Gastrocnemius medialis (tissue), 4 donors: ENCODE measurements around the gene WDR91. TPM values are rescaled to one million over a fixed set of nuclear protein-coding genes. Genes with fewer than 3 reads are reported as not detected.

Source experiments
- ATAC-seq, 2 donors: fragments of 150-250 bp; one replicate each; pipeline ENCODE4 v1.9.1; 2016
- DNase-seq, 2 donors: peaks; one replicate each; pipeline ENCODE4 v3.0.0-alpha.2; 2019
- H3K27ac ChIP-seq, 4 donors: fragments of 200-600 bp; sonication (generic); 1 replicate in 1 of 4; 2 replicates in 3 of 4; pipeline ENCODE4 v1.5.1; 2016 to 2018; ENCODE audit warnings: mild to moderate bottlenecking in 2 of 4, moderate library complexity in 1 of 4
- H3K27me3 ChIP-seq, 3 donors: fragments of 200-600 bp; sonication (generic) in 2 of 3; 1 replicate in 1 of 3; 2 replicates in 2 of 3; pipeline versions ENCODE4 v1.5.1 to v1.6.0; 2016 to 2019; ENCODE audit warnings: mild to moderate bottlenecking in 1 of 3, moderate library complexity in 1 of 3
- H3K36me3 ChIP-seq, 2 donors: fragments of 200-600 bp; sonication (generic) in 1 of 2; one replicate each; pipeline ENCODE4 v1.5.1; 2017 to 2018
- H3K4me1 ChIP-seq, 2 donors: fragments of 200-600 bp; sonication (generic) in 1 of 2; one replicate each; pipeline ENCODE4 v1.5.1; 2016 to 2017; ENCODE audit warnings: mild to moderate bottlenecking in 2 of 2
- H3K4me3 ChIP-seq, 4 donors: fragments of 200-600 bp; sonication (generic) in 3 of 4; 1 replicate in 1 of 4; 2 replicates in 3 of 4; pipeline ENCODE4 v1.5.1; 2016 to 2019; ENCODE audit warnings: mild to moderate bottlenecking in 2 of 4
- H3K9me3 ChIP-seq, 3 donors: fragments of 200-600 bp; sonication (generic) in 2 of 3; 1 replicate in 1 of 3; 2 replicates in 2 of 3; pipeline ENCODE4 v1.5.1; 2016 to 2019
- POLR2A ChIP-seq, 2 donors: fragments of 450-650 bp; IDR thresholded peaks; one replicate each; pipeline ENCODE4 v1.6.1; 2017; ENCODE audit warnings: antibody characterized with exemption in 2 of 2, mild to moderate bottlenecking in 2 of 2, moderate library complexity in 2 of 2
- in situ Hi-C, 4 donors: fragments of 200-750 bp; cut with MboI; loops; one replicate each; pipeline versions ENCODE4 v1.15.0 to v1.8.0; 2017; ENCODE audit warnings: low sequenced_read_pairs in 4 of 4
- intact Hi-C: fragments of 100-400 bp; cut with DNase I; formaldehyde crosslinking; loops from one replicate; pipeline ENCODE4 v1.15.1; 2023; ENCODE audit warnings: low total_unique reads
- total RNA-seq, 4 donors: library from RNA; depleted of rRNA; stranded (reverse); fragments of >200 nt; gene quantifications; one replicate each; pipeline versions ENCODE4 v1.1.0 to v1.2.3, GENCODE V29; 2016
- TF ChIP-seq, protein P1 (sequence below), 5 experiments: fragments of 450-650 bp in 3 of 5; fragments of 200-600 bp in 2 of 5; sonication (generic) in 2 of 5; IDR thresholded peaks in 4 of 5; conservative IDR thresholded peaks in 1 of 5; 1 replicate in 4 of 5; 2 replicates in 1 of 5; pipeline ENCODE4 v1.5.1; 2016 to 2019; ENCODE audit warnings: antibody characterized with exemption in 5 of 5, mild to moderate bottlenecking in 3 of 5, moderate library complexity in 3 of 5

The WDR91 gene
- total RNA-seq, 4 donors from 2014 or later: 3.6 to 8.0 (median 6.4) TPM

DNA sequence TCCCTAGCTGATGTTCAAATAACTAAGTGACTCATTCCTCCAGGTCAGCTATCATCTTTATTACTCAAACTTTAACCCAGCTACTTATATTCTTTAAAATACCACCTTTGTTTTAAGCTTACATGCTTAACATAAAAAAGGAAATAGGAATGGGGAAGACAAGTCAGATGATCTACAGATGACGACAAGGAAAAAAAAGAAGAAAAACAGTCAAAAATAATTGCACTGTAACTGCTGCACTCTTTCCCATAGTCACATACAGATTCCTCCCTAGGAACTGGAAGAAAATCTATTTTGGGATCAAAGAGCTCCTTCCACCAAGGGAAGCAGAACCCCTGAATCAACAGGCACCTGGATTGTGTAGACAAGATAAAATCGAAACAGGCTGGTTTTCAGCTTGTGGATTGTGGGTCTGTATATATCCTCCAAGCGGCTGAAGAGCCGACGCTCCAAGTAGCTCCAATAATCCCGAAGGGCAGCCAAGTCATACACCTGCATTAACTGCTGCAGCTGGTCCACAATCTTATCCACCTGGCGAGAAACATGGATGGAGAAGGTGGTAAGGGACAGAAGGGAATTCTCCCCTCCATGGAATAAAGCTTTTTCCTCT lies 2.0 kb downstream of the WDR91 start:
- Histone ChIP-seq H3K9me3 (no peaks in the 10 kb centered on the region), H3K27me3 (no peaks in the 10 kb centered on the region), H3K4me1 (peaks cover 11 to 25% of the 10 kb centered on the region in 2 donors), H3K36me3 (peaks cover 0 to 18% of the 10 kb centered on the region in 2 donors), H3K27ac (no peak overlapping the region), H3K4me3 (no peak overlapping the region)
- in situ Hi-C loops: loop anchor here in 1 of 4 donors (10.0 kb wide), 1 partner anchor 225 kb away; the partner anchor contains the start of gene AGBL3
- TF ChIP-seq POLR2A (IDR thresholded peaks at IDR 0.05): no peak
- TF ChIP-seq, protein P1, sequence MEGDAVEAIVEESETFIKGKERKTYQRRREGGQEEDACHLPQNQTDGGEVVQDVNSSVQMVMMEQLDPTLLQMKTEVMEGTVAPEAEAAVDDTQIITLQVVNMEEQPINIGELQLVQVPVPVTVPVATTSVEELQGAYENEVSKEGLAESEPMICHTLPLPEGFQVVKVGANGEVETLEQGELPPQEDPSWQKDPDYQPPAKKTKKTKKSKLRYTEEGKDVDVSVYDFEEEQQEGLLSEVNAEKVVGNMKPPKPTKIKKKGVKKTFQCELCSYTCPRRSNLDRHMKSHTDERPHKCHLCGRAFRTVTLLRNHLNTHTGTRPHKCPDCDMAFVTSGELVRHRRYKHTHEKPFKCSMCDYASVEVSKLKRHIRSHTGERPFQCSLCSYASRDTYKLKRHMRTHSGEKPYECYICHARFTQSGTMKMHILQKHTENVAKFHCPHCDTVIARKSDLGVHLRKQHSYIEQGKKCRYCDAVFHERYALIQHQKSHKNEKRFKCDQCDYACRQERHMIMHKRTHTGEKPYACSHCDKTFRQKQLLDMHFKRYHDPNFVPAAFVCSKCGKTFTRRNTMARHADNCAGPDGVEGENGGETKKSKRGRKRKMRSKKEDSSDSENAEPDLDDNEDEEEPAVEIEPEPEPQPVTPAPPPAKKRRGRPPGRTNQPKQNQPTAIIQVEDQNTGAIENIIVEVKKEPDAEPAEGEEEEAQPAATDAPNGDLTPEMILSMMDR (IDR thresholded peaks at IDR 0.05 in 4 of 5, conservative IDR thresholded peaks at IDR 0.05 in 1 of 5): no peak
- DNase-seq: no peak
- intact Hi-C loops: no loop called here
- ATAC-seq: no peak

DNA sequence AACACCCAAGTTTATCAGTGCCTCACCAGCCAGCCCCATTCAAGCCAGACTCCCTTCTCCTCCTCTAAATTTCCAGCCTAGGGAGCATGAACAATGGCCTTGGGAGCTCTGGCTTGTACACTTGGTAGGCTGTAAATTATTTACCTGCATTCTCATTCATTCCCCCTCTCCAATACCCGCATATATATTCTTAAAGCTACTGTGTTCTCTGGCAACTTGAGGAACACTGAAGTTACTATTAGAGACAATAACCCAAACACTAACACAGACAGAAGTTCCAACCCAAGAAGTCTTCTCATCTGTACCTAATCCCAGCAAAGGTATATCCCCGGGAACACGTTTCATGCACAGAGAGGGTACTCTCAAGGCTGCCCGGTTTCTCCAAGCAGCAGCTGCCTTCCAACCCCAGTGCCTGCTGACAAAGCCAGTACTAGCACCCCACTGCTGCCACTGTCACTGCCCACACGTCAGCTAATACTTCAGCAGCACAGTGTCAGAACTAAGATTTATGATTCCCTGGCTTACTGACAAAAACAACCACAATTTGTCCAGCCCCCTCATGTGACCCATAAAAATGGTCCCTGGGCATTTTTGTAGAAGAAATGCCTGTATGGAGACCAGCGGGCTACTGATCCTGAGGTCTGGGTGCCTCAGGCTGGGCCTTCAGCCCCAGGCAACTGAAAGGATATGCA lies 3.1 kb downstream of the WDR91 start:
- H3K4me1 ChIP-seq: peaks cover 11 to 25% of the 10 kb centered on the region in 2 donors
- intact Hi-C loops: no loop called here
- no peak for ATAC-seq
- no peak overlapping the region for H3K4me3 ChIP-seq
- in situ Hi-C loops: loop anchor here in 1 of 4 donors (10.0 kb wide), 1 partner anchor 223 kb away; the partner anchor contains the start of gene AGBL3
- H3K36me3 ChIP-seq: peaks cover 0 to 29% of the 10 kb centered on the region in 2 donors
- H3K9me3 ChIP-seq: no peaks in the 10 kb centered on the region
- TF ChIP-seq, protein P1 (IDR thresholded peaks at IDR 0.05 in 4 of 5, conservative IDR thresholded peaks at IDR 0.05 in 1 of 5): no peak
- TF ChIP-seq POLR2A (IDR thresholded peaks at IDR 0.05): no peak
- no peaks in the 10 kb centered on the region for H3K27me3 ChIP-seq
- H3K27ac ChIP-seq: no peak overlapping the region
- DNase-seq: no peak

DNA sequence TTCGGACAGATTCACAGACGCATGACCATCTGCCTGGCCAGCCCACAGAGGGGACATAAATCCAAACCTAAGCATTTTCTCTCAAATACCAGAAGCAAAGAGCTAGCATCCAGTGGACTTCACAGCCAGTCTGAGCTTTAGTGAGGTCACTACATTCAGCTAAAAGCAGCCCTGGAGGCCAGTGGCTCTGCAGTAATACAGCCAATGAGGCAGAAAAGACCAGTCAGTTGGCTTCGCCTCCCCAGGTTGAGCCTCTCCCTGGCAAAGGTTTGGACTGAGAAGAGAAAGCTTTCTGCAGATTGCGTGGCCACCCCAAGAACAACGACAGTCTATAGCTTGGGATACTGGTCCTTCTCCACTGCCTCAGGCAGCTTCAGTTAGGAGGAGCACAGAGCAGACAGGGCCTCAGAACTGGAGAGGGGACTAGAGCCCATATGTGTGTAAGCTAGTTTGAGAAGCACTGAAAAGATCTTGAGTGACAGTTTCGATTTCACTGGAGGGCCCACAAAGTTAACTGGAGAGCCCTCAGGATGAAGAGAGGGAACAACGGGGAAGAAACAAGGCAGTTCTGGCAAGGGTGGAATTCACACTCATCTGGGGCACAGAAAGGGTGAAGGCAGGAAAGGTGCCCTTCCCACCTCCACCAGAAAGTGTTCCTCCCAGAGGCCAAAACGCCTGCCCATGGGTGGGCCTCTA lies 3.8 kb downstream of the WDR91 start:
- DNase-seq: no peak
- intact Hi-C loops: no loop called here
- TF ChIP-seq POLR2A (IDR thresholded peaks at IDR 0.05): no peak
- TF ChIP-seq, protein P1 (IDR thresholded peaks at IDR 0.05 in 4 of 5, conservative IDR thresholded peaks at IDR 0.05 in 1 of 5): no peak

DNA sequence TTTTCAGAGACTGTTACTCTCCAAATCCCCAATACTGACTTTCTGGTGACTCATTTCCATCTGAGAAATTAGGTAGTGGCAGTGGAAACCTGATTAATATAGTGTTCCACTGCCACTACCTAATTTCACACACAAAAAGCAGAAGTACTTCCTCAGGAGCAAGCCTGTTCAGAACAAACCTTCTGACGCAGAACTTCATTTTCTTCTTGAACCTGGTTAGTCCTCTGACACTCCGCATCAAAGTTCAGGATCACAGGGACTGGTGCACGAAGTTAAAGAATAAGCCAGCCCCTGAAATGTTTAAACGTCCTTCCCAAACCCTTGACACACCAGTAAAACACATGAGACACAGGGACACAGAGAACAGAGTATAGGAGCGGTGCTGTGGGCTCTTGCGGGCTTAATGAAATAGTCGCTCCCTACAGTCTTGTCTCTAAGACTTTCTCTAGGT lies 4.4 kb downstream of the WDR91 start:
- Histone ChIP-seq H3K9me3 (no peaks in the 10 kb centered on the region), H3K4me3 (no peak overlapping the region), H3K4me1 (peaks cover 11 to 25% of the 10 kb centered on the region in 2 donors), H3K27ac (no peak overlapping the region), H3K27me3 (no peaks in the 10 kb centered on the region), H3K36me3 (peaks cover 0 to 38% of the 10 kb centered on the region in 2 donors)
- ATAC-seq (no peak), DNase-seq (no peak)
- intact Hi-C loops: no loop called here
- TF ChIP-seq, protein P1 (IDR thresholded peaks at IDR 0.05 in 4 of 5, conservative IDR thresholded peaks at IDR 0.05 in 1 of 5): no peak
- TF ChIP-seq POLR2A (IDR thresholded peaks at IDR 0.05): no peak
- in situ Hi-C loops: loop anchor here in 1 of 4 donors (10.0 kb wide), 1 partner anchor 222 kb away; the partner anchor contains the start of gene AGBL3

More for the DNA sequence above, 3.8 kb downstream of the WDR91 start:
- H3K27ac ChIP-seq: no peak overlapping the region
- no peaks in the 10 kb centered on the region for H3K27me3 ChIP-seq
- no peaks in the 10 kb centered on the region for H3K9me3 ChIP-seq
- no peak for ATAC-seq
- in situ Hi-C loops: loop anchor here in 1 of 4 donors (10.0 kb wide), 1 partner anchor 223 kb away; the partner anchor contains the start of gene AGBL3
- peaks cover 0 to 32% of the 10 kb centered on the region in 2 donors for H3K36me3 ChIP-seq
- no peak overlapping the region for H3K4me3 ChIP-seq
- H3K4me1 ChIP-seq: peaks cover 11 to 25% of the 10 kb centered on the region in 2 donors
